GM21619 (cell line): ENCODE data around the gene KLHL15.

Source experiments
- ATAC-seq: cut with Tn5 transposase; IDR thresholded peaks from one replicate; pipeline ENCODE4 v1.9.1; 2021; ENCODE audit not compliant: unreplicated experiment

Gene KLHL15

GRCh38 chrX:23953908-23954269 is 73.1 kb downstream of the KLHL15 start:
- ATAC-seq: no peak

GRCh38 chrX:23952984-23953907 is 73.7 kb downstream of the KLHL15 start:
- peak; percentile 97 for ATAC-seq

DNA sequence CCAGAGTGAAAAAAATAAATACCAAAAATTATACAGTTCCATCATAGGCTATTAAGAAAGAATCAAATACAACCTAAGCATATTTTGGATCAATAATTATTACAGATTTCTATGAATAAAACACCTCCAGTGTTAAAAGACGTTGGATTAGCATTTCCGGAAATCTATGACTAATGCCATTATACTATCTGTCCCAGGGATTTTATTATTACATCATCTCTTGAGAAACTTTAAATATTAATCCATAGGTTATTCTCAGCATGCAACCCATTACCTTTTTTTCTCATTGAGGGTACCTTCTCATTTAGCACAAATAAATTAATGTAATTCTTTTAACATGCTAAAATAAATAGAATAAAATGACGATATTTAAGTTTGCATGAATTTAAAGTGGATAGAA is 74.6 kb downstream of the KLHL15 start:
- ATAC-seq: no peak

- ATAC-seq: no peak
These were observed 81.8 kb downstream of the KLHL15 start for GRCh38 chrX:23945206-23945605.

GRCh38 chrX:23944234-23944633 is 82.8 kb downstream of the KLHL15 start:
- no peak for ATAC-seq

DNA sequence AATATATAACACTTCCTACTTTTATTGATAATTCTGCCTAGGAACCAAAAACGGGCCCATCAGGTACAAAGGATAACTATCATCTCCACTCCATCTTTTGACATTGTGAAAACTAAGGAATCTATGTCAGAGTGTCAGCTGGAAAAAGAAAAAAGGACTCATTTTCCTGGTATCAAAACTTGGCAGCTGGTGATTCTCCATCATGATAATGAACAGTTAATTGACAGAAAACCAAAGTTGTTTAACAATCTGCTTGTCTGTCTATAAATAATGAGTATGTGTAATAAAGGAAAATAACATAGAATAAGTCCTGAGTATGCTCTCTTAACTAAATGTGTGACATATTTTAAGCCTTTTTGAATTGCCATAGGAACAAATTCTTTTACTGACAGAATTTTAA is 87.8 kb downstream of the KLHL15 start:
- no peak for ATAC-seq

- no peak for ATAC-seq
These were observed 88.3 kb downstream of the KLHL15 start for GRCh38 chrX:23938690-23939089.

- ATAC-seq: no peak
These were observed 89.9 kb downstream of the KLHL15 start for GRCh38 chrX:23937100-23937499.

DNA sequence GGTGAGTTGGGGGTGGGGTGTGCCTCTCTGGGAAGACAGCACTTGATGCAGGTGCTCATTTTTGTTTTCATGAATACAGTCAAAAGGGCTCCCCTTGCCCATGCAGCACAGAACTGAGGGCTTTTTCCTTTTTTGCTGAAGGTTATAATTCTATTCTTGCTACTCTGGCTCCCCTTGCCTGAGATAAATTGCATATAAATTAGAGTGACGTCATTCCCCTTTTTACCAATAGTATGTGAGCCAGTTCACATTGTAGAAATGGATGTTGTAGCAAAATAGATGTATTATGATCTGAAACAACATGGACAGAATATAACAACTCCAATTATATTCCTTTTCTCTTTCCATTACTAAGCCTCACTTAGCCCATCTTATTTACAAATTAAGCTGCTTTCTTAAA is 90.8 kb downstream of the KLHL15 start:
- no peak for ATAC-seq

GRCh38 chrX:23935106-23935505 is 91.9 kb downstream of the KLHL15 start:
- no peak for ATAC-seq
